GM19397 (cell line): ENCODE measurements around the gene TFPT.

ENCODE experiments used
- ATAC-seq: cut with Tn5 transposase; IDR thresholded peaks from one replicate; pipeline ENCODE4 v1.9.1; 2021; ENCODE audit warnings: mild to moderate bottlenecking, moderate library complexity; ENCODE audit not compliant: unreplicated experiment

The TFPT gene

GRCh38 chr19:54081032-54081431 lies 34.4 kb downstream of the TFPT start, which contains the start of gene TARM1:
Gene TARM1, minus strand, starts transcription at chr19:54081365. Its CDS starts 25 bp downstream, at chr19:54081340.
- ATAC-seq: no peak

GRCh38 chr19:54077334-54077733 lies 38.1 kb downstream of the TFPT start:
- ATAC-seq: no peak

- ATAC-seq: no peak
These were observed 40.6 kb downstream of the TFPT start for GRCh38 chr19:54074851-54075250.

- ATAC-seq: no peak
These were observed 41.6 kb downstream of the TFPT start for GRCh38 chr19:54073829-54074228.

- no peak for ATAC-seq
These were observed 46.0 kb downstream of the TFPT start for GRCh38 chr19:54069470-54069869.

GRCh38 chr19:54063350-54064116 lies 51.9 kb downstream of the TFPT start, which contains the start of gene VSTM1:
Gene VSTM1, minus strand, starts transcription at chr19:54063897. Its CDS starts 120 bp downstream, at chr19:54063777.
- ATAC-seq: no peak

GRCh38 chr19:54062643-54063042 lies 52.8 kb downstream of the TFPT start:
- ATAC-seq: no peak
